HG03469 (cell line): Measurements from ENCODE around the gene C14orf132.
"Not testable (repeated sequence)": the region's sequence is repeated elsewhere in the genome, so short reads cannot be mapped to it uniquely, and the experiment has no call there.

Source experiments
- ATAC-seq: cut with Tn5 transposase; IDR thresholded peaks from one replicate; pipeline ENCODE4 v1.9.1; 2021; ENCODE audit warnings: mild to moderate bottlenecking, moderate library complexity, moderate number of reproducible peaks; ENCODE audit not compliant: unreplicated experiment

Gene C14orf132

DNA sequence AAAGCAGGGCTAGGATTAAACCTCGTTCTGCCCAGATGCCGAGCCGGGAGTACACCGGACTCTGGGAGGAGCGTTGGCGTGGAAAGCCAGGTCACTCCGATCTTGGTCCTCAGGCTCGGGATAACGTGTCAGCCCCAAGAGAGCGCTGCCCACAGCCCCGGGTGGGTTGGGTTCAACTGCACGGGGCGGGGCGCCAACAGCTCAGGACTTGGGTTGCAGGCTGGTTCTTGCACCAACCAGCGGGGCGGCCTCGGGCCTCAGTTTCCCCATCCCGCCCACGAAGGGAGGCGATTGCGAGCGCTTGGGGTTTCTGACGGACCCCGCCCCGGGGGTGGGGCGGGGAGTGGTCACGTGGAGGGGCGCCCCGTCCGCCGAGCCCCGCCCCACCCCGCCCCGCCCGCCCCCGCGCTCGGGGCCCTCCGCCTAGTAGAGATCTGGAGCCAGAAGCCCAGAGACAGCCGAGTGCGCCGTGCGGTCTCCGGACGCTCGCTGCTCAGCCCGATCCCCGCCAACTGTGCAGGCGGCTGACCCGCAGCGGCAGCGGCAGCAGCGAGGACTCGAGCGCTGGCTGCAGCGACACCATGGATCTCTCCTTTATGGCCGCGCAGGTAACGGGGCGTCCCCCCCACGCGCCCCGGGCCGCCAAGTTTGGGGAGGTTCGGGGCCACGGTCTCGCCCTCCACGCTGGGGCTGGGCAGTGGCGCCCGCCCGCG is at the start of gene C14orf132:
TSS of gene C14orf132 (plus strand) at position 443 of the 713 bp plus-strand sequence. CDS start at position 582, 139 bp downstream.
- ATAC-seq: no peak

- ATAC-seq: no peak
Observed at GRCh38 chr14:95993768-95994592, 45.2 kb upstream of the C14orf132 start.

GRCh38 chr14:95994593-95994928 is 44.6 kb upstream of the C14orf132 start:
- no peak for ATAC-seq

- ATAC-seq: no peak
Observed at GRCh38 chr14:95998656-95999055, 40.5 kb upstream of the C14orf132 start.

- ATAC-seq: no peak
Observed at GRCh38 chr14:96001866-96002497, 37.2 kb upstream of the C14orf132 start.

DNA sequence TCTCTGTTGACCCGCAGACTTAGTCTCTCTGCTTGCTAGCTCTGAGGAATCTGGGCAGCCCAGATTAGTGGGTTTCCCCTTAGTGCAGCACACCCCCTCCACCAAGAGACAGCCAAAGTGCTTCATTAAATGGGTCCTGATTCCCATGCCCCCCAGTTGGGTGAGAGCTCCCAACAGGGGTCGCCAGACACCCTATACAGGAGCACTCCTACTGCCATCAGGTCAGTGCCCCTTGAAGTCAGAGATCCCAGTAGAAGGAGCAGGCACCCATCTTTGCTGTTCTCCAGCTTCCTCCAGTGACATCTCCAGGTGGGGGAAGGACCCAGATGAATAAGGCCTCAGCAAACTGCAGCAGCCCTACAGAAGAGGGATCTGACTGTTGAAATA is 36.7 kb upstream of the C14orf132 start:
- ATAC-seq: no peak

DNA sequence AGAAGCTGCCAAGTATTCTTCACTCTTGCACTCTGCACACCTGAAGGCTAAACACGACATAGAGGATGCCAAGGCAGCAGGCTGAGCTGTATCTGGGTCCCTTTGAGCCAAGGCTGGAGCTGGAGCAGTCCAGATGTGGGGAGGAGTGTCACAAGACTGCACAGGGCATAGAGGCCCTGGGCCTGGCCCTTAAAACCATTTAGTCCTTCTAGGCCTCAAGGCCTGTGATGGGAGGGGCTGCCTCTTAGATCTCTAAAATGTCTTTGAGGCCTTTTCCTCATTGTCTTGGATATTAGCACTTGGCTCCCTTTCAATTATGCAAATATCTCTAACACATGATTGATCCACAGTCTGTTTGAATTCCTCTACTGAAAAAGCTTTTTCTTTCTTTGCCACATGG is 28.0 kb upstream of the C14orf132 start:
- no peak for ATAC-seq

DNA sequence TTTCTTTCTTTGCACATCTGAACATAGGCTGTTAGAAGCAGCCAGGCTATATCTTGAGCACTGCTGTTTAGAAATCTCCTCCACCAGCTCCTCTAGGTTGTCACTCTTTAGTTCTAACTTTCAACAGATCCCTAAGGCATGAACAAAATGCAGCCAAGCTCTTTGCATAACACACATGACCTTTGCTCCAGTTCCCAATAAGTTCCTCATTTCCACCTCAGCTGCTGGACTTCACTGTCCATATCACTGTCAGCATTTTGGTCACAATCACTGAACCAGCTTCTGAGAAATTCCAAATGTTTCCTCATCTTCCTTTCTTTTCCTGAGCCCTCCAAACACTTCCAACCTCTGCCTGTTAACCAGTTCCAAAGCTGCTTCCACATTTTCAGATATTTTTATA is 27.6 kb upstream of the C14orf132 start:
- ATAC-seq: no peak

DNA sequence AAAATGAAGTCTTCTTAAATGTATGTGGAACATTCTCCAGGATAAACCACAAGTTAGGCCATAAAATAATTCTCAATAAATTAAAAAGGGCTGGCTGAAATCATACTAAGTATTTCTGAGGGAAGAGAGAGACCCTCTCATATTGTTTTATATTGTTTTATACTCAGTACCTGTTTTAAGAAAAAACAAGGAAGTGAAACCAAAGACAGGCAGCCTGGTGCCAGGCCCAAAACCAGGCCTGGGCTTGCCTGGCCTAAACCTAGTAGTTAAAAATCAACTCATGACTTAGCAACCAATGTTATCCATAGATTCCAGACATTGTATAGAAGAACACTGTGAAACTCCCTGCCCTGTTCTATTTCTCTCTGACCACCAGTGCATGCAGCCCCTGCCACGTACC is 26.4 kb upstream of the C14orf132 start:
- not testable (repeated sequence) for ATAC-seq

- ATAC-seq: no peak
Observed at GRCh38 chr14:96014176-96014575, 25.0 kb upstream of the C14orf132 start.

GRCh38 chr14:96016501-96017160 is 22.5 kb upstream of the C14orf132 start:
- no peak for ATAC-seq

- ATAC-seq: no peak
Observed at GRCh38 chr14:96017882-96018281, 21.3 kb upstream of the C14orf132 start.

DNA sequence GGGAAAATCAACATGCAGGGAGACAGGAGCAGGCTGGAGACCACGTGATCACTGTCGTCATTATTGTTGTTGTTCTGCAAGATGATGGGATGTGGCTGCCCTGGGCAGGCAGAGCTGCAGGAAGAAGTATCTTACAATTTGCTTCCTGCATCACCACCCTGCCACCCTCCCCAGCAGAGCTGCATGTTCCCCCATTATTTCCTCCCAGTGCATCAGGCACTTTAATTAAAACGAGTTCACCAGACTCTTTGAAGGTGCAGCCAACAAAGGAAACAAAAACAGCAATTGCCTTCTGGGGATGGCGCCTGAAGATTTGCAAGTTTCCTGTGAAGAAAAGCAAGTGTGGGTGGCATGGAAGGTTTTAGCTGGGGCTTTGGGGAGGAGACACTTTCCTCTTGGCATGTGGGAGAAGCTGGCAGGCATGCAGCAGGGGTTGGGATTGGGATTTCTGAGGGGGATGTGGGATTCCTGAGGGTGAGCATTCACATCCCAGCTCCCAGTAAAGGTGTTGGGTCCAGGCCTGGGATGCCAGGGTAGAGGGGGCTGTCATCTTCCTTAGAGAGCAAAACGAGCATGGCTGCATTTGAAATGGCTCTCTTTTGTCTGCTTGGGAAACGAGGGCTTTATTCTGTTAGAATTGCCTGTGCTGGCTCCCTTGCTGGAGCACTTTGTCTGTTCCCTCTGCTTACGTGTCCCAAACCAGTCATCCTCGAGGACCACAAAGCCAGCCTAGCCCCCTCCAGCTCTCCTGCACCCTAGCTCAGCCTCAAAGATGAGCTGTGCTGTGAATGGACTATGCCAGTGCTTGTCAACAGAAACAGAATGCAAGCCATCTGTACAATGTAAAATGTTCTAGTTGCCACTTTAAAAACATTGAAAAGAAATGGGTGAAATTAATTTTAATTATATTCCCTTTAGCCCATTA is 11.5 kb upstream of the C14orf132 start:
- ATAC-seq: no peak

- no peak for ATAC-seq
Observed at GRCh38 chr14:96029089-96029645, 10.0 kb upstream of the C14orf132 start.

GRCh38 chr14:96030108-96030760 is 8.9 kb upstream of the C14orf132 start:
- ATAC-seq: no peak

DNA sequence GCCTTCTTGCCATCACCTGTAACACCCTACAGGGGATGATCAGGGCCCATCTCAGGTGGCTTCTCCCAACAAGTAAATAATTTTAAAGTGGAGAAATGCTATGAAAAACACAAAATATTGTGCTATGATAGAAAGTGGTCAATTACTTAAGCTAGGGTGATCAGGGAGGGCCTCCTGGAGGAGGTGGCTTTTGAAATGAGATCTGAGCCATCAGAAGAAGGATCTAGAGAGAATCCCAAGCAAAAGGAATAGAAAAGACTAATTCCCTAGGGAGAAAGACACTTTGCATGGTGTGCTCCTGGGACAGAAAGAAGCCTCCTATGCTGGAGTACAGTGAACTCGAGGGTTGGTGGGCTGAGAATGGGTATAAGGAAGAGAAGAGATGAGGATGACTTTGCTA is 7.5 kb upstream of the C14orf132 start:
- ATAC-seq: no peak

GRCh38 chr14:96035456-96035855 is 3.7 kb upstream of the C14orf132 start:
- ATAC-seq: no peak

DNA sequence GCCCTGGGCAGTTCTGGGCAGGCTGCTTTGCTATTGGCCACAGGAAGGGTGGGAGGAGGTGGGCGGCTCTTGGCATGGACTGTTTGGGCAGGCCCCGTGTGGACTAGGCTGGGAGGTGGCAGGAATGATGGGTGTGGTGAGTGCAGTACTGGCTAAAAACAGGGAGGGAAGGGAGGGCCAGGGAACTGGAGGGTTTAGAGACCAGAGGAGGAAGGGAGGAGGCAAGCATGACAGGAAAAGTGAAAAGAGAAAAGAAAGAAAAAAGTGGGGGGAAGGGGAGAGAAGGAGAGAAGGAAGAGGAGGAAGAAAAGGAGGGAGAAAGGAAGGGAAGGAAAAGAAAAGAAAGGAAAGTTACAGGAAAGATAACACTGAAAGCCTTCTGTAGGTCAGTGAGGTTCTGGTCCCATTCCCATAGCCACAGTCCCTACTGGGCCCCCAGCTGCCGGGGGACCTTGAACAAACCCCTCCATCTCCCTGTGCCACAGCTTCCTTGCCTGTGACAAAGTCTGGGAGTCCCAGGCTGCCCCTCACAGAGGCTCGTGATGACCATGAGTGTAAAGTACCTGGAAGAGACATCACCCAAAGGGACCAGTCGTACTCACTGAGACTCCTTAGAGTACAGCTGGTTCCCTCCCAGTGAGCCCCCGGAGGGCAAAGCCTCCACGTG is 1.1 kb upstream of the C14orf132 start:
- no peak for ATAC-seq

DNA sequence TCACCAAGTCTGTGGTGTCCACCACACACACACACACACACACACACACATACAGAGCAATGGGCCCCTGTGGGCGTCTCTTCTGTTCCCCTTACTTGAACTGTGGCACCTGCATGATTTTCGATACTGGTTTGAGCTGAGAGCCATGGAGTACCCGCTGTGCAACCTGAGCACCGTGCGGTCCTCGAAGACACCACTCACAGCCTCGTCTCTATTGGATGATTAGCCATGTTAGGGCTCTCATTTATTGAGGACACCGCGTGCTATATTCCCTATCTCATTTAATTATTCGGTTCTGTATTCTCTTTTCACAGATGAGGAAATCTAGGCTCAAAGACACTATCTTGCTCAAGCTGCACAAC is 623 bp upstream of the C14orf132 start:
- ATAC-seq: no peak
